Suppressor macrophage treated with lipopolysaccharide for 4 hours (primary cell): ENCODE data around the gene CYSTM1.
"Not testable (repeated sequence)": the region's sequence is repeated elsewhere in the genome, so short reads cannot be mapped to it uniquely, and the experiment has no call there.

Experiments used
- DNase-seq: peaks from one replicate; pipeline ENCODE4 v3.0.0-alpha.2; 2020

Gene CYSTM1

DNA sequence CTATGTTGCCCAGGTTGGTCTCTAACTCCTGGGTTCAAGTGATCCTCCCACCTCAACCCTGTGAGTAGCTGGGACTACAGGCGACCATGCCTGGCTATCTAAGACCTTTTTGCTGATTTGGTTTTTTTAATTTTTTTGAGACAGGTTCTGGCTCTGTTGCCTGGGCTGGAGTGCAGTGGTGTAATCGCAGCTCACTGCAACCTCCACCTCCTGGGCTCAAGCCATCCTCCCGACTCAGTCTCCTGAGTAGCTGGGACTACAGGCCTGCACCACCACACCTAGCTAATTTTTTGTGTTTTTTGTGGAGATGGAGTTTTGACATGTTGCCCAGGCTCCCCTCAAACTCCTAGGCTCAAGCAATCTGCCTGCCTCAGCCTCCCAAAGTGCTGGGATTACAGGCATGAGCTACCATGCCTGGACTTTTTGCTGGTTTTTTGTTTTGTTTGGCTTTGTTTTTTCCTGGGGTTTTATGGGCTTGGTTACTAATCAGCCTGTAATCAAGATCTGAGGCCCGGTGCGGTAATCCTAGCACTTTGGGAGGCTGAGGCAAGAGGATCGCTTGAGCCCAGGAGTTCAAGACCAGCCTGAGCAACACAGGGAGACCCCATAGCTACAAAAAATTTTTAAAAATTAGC, 3.6 kb downstream of the CYSTM1 start:
- DNase-seq = no peak

GRCh38 chr5:140181002-140181483, 6.1 kb downstream of the CYSTM1 start:
- no peak for DNase-seq

DNA sequence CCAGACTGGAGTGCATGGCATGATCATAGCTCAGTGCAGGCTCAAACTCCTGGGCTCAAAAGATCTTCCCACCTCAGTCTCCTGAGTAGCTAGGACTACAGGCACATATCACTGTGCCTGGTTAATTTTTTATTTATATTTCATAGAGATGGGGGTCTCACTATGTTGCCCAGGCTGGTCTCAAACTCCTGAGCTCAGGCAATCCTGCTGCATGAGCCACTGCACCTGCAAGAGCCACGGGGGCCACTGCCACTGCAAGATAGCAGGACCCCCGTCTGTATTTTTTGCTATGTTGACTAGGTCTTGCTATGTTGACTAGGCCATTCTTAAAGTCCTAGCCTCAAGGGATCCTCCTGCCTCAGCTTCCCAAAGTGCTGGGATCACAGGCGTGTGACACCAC, 6.5 kb downstream of the CYSTM1 start:
- DNase-seq = no peak

GRCh38 chr5:140182075-140182711, 7.2 kb downstream of the CYSTM1 start:
- DNase-seq = no peak

- DNase-seq = peak; percentile 66
Observed at GRCh38 chr5:140182803-140183367, 7.9 kb downstream of the CYSTM1 start.

- no peak for DNase-seq
Observed at GRCh38 chr5:140185409-140185808, 10.4 kb downstream of the CYSTM1 start.

GRCh38 chr5:140186267-140186671, 11.3 kb downstream of the CYSTM1 start:
- DNase-seq = peak; percentile 35

- DNase-seq = no peak
Observed at GRCh38 chr5:140189253-140189652, 14.3 kb downstream of the CYSTM1 start.

DNA sequence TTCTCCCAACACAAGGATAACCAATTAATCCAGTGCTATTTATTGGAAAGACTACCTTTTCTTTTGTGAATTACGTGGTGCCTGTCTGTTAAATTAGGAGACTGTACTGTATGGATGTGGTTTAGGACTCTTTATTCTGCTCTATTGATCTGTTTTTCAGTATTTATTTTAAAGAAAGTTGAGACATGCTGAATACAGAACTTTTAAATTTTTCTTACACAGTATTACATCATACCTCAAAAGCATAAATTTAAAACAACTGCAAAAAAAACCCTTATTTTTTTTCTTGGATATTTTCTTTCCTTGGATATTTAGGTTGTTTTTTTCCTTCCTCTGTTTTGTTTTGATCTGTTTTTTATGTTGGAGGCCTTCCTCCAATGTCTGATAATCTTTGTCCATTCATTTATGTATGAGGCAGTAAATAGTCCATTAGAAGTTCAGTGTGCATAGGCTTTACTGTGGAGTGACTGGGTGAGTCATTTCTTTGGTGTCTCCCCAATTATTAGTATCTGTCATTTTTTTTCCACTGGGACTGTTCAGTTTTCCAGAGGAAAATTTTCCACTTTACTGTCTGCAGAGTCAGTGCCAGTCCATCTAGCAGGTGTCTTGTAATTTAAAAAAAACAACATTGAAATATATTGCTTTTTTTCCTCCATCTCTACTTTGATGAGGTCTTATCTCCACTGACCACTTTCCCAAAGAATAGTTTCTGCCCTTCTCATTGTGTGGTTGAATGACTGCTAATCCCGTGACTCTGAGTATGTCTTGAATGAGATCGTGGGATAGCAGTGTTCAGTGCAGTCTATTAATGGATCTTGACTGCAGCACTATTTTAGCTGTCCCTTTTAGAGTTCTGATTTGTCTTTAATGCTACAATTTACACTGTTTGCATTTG, 15.2 kb downstream of the CYSTM1 start:
- peak; percentile 65 for DNase-seq

DNA sequence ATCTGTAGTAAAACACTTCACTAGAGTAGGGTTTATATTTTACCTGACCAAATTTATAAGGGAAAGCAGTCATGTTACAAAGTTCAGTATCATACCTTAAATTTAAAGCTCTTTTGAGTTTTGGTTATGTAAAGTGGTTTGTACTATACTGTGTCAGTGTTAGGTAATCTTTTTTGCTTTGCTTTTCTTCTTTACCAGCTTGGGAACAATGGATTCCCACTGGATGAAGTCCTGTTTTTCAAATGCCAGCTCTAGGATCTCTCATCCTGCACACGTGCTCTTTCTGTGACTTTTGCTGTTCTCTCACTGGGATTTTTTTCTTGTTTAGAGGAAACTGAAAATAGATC, 15.9 kb downstream of the CYSTM1 start:
- no peak for DNase-seq

- no peak for DNase-seq
Observed at GRCh38 chr5:140192715-140193430, 17.9 kb downstream of the CYSTM1 start.

GRCh38 chr5:140194662-140195061, 19.7 kb downstream of the CYSTM1 start:
- no peak for DNase-seq

DNA sequence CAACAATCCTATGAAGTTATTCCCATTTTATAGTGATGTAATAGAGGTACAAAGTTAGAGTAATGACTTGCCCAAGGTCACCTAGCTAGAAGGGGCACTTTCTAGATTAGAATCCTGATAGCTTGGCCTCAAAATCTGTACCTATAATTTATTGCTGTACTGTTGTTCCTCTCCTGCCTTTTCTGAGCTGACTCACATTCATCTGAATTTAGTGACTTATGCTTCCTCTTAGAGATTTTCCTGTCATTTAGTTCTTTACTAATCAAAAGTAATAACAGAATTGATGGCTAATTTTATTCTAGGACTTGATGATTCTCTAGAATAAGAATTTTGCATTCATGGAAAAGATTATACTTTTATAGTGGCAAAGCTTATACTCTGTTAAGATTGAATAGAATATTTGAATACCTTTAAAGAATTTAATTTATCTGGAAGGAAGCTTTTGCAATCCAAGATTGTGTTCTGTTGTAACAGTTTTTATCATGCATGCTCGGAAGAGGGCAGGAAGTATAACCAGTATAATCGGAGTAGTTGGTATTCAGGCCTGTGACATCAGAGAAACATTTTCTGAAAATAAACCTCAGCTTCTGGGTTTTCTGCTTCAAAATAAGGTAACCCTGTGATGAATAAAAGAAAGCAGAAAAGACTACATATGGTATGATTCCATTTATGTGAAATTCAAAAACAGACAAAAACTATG, 21.3 kb downstream of the CYSTM1 start:
- DNase-seq = peak; percentile 52

DNA sequence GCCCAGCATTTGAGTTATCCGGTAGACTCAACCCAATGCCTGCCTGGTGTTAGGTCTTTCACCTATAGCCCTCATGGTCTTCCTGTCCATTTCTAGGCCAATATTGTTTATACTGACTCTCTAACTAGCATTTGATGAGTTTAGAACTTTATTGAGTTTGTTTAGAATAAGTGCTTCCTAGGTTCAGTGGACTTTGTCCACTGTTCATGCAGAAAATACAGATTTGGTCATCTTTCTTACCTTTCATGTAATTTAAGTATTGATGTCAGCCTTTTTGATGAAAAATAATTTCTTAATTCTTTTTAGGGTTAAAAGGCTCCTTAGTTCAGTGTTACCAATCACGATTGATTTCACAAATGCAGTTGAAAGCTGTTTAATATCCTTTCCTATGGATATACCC, 22.0 kb downstream of the CYSTM1 start:
- no peak for DNase-seq

GRCh38 chr5:140198915-140199314, 23.9 kb downstream of the CYSTM1 start:
- not testable (repeated sequence) for DNase-seq

DNA sequence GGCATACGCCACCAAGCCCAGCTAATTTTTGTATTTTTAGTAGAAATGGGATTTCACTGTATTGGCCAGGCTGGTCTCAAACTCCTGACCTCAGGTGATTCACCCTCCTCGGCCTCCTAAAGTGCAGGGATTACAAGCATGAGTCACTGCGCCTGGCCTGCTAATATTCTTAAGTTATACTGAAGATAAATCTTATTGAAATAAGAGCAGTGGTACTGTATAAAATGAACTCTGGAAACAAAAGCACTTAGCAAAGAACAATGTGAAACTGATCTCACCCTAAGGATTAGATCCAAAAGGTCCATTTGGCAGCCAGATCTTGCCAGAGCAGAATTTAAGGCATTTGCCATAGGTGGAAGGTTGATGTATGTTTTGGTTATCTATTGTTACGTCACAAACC, 27.1 kb downstream of the CYSTM1 start:
- no peak for DNase-seq

- no peak for DNase-seq
Observed at GRCh38 chr5:140202610-140203009, 27.6 kb downstream of the CYSTM1 start.

DNA sequence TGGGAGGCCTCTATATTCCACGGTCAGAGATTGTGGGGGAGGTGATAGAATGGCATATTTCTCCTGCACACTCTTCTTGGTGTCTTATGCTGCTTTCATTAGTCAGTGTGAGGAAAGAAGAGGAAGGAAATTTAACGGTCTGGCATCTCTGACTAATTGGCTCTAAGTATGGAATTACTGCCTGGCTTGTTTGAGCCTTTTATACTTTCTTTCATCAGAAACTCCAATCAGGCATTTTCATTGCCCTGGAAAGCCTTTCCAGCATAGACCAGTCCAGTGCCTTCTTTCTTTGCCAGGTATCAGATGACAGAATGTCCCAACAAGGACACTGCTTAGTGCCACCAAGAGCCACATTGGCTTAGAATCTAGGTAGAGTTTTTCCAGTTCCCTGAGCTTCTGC, 30.2 kb downstream of the CYSTM1 start:
- peak; percentile 69 for DNase-seq

- DNase-seq = no peak
Observed at GRCh38 chr5:140205952-140206351, 31.0 kb downstream of the CYSTM1 start.

DNA sequence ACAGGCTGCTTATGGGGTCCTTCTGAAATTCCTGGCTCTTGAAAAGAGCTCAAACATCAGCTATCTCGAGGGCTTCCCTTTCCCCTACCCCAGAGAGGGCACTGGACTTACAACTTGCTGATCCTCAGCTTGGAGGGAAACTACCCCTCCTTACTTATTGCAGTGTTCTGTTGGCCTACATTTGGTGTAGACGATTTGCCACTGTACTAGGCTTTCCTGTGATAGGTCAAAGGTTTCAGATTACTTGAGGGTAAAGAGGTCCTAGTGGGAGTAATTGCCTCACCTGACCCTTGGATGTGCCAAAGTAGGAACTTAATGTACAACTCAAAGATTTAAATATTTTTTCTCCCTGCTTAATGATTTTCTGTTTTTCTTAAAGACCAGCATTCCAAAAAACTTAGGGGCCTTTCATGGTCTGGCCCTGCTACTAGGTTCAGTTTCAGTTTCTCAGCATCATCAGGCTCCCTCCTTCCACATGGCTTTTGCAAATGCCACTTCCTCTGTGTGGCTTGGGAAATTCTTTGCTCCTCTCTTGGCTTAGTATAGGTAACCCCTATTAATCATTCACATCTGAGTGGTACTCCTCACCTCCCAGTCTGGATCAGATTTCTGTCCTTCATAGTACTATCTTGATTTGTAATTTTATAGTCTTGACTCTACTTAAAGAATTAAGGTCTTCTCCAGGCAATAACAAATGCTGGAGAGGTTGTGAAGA, 32.4 kb downstream of the CYSTM1 start:
- peak; percentile 73 for DNase-seq

DNA sequence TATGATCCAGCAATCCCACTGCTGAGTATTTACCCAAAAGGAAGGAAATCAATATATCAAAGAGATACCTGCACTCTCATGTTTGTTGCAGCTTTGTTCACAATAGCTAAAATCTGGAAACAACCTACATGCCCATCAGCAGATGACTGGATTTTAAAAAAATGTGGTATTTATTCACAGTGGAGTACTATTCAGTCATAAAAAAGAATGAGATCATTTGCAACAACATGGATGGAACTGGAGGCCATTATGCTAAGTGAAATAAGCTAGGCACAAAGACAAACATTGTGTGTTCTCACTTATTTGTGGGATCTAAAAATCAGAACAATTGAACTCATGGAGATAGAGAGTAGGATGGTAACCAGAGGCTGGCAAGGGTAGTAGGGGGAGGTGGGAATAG, 33.1 kb downstream of the CYSTM1 start:
- DNase-seq = no peak
